HepG2 (cell line): ENCODE results near the gene SLC6A9. TPM values are rescaled to one million over a fixed set of nuclear protein-coding genes. Genes with fewer than 3 reads are reported as not detected.

Experiments
- AKNA ChIP-seq: sonication (generic); formaldehyde crosslinking; IDR thresholded peaks from 2 replicates; pipeline ENCODE4 v1.4.0; 2020; ENCODE audit warnings: missing genetic modification reagents, borderline replicate concordance
- GMEB2 ChIP-seq: IDR thresholded peaks from 2 replicates; pipeline ENCODE4 v1.6.1; 2016; ENCODE audit warnings: missing biosample characterization, missing genetic modification reagents, low read depth
- ZNF616 ChIP-seq: sonication (generic); formaldehyde crosslinking; IDR thresholded peaks from 2 replicates; pipeline ENCODE4 v1.5.0; 2020; ENCODE audit warnings: low read depth, mild to moderate bottlenecking, missing genetic modification reagents
- polyA plus RNA-seq, 8 experiments: library from polyadenylated mRNA; depleted of rRNA in 3 of 8; stranded (reverse) in 7 of 8; unstranded in 1 of 8; fragments of >200 nt; fragmentation: Illumina TruSeq in 4 of 8; extraction: Trizol in 4 of 8; gene quantifications; 2 replicates each; pipeline versions ENCODE4 v1.2.1 to v1.2.3, GENCODE V29; 2011 to 2016; ENCODE audit warnings: low read depth in 4 of 8, missing spikeins in 1 of 8, mixed read lengths in 1 of 8; ENCODE audit not compliant: insufficient read depth in 1 of 8
- total RNA-seq, 5 experiments: library from RNA; depleted of rRNA; stranded (reverse); fragments of >200 nt; fragmentation: Illumina TruSeq; extraction: Trizol; gene quantifications; 2 replicates each; pipeline ENCODE4 v1.2.3, GENCODE V29; 2016; ENCODE audit warnings: low read depth in 1 of 5

SLC6A9 gene
- total and polyA plus RNA-seq, 2 of the 13 experiments (the other 11 are each of a cell fraction or from before 2014, with no cell fraction given): 8.5 to 9.9 TPM

GRCh38 chr1:44035726-44036408 lies 4.6 kb upstream of the SLC6A9 start (continued):
- TF ChIP-seq GMEB2: no peak
- TF ChIP-seq ZNF616 (CRISPR knock-in tag): no peak
- no peak for TF ChIP-seq AKNA (CRISPR knock-in tag)
